A549 (cell line): ENCODE results near the gene TRAPPC14. TPM values are rescaled to one million over a fixed set of nuclear protein-coding genes. Genes with fewer than 3 reads are reported as not detected.
A peak's percentile ranks its signal among the peaks of the same experiment; 100 is the strongest.

Experiments used
- ATAC-seq, 2 experiments: fragments of 200-7000 bp in 1 of 2; fragments of >200 bp in 1 of 2; cut with Nextera tagmentation in 1 of 2; cut with Tn5 transposase in 1 of 2; 3 replicates each; pipeline versions ENCODE4 v1.8.0 to v1.9.1; 2018 to 2020; ENCODE audit warnings: mild to moderate bottlenecking in 1 of 2, moderate library complexity in 1 of 2
- CTCF ChIA-PET: fragments of 300-600 bp; sonication (Branson Sonifier 250); formaldehyde crosslinking; extraction: SDS; loops from one replicate; lab custom pipeline; 2021; ENCODE audit warnings: antibody characterized with exemption, inconsistent platforms; lab: Yijun Ruan, JAX
- POLR2A ChIA-PET: fragments of 350-600 bp; formaldehyde crosslinking; extraction: SDS; loops from one replicate; lab custom pipeline; 2021; ENCODE audit warnings: antibody characterized with exemption, inconsistent platforms; lab: Yijun Ruan, JAX
- DNase-seq, 2 experiments: peaks; one replicate each; pipeline versions ENCODE4 v3.0.0 to v3.0.0-alpha.2; 2011 to 2016; ENCODE audit warnings: low read depth in 1 of 2, low spot score in 1 of 2
- FAIRE-seq: peaks from 2 replicates; lab custom pipeline; 2011; peaks lifted over from hg19 to GRCh38; lab: Jason Lieb, UNC
- H3K27ac ChIP-seq, 2 experiments: fragments of >200 bp; sonication (Bioruptor Twin); formaldehyde crosslinking; 3 replicates each; pipeline ENCODE4 v1.5.1; 2016 to 2017
- H3K4me1 ChIP-seq: fragments of >200 bp; sonication (Bioruptor Twin); formaldehyde crosslinking; 3 replicates; pipeline ENCODE4 v1.6.1; 2016
- H3K4me2 ChIP-seq: fragments of >200 bp; sonication (Bioruptor Twin); formaldehyde crosslinking; 3 replicates; pipeline ENCODE4 v1.6.1; 2016
- H3K4me3 ChIP-seq: fragments of >200 bp; sonication (Bioruptor Twin); formaldehyde crosslinking; 3 replicates; pipeline ENCODE4 v1.5.1; 2016
- H3K9me3 ChIP-seq: fragments of >200 bp; sonication (Bioruptor Twin); formaldehyde crosslinking; 3 replicates; pipeline ENCODE4 v1.6.1; 2016
- BHLHE40 ChIP-seq: IDR thresholded peaks from 2 replicates; pipeline ENCODE4 v1.6.1; 2012; ENCODE audit warnings: low read depth, low read length, inconsistent platforms
- CHD2 ChIP-seq: fragments of 150-350 bp; IDR thresholded peaks from 2 replicates; pipeline ENCODE4 v1.6.1; 2014; ENCODE audit warnings: low read length; ENCODE audit not compliant: partially characterized antibody
- FOXS1 ChIP-seq: fragments of 250-450 bp; sonication (Bioruptor Pico); IDR thresholded peaks from 2 replicates; pipeline ENCODE4 v1.5.0; 2020; ENCODE audit warnings: mild to moderate bottlenecking, moderate library complexity
- GATA3 ChIP-seq: IDR thresholded peaks from 2 replicates; pipeline ENCODE4 v1.6.1; 2012; ENCODE audit warnings: borderline replicate concordance
- HEYL ChIP-seq: fragments of 250-450 bp; sonication (Bioruptor Pico); IDR thresholded peaks from 2 replicates; pipeline ENCODE4 v1.8.0; 2021; ENCODE audit warnings: mild to moderate bottlenecking, moderate library complexity
- JUN ChIP-seq, 2 experiments: fragments of >200 bp; sonication (Bioruptor Twin); formaldehyde crosslinking; IDR thresholded peaks; 2 replicates in 1 of 2; 3 replicates in 1 of 2; pipeline ENCODE4 v1.6.1; 2016 to 2017
- JUNB ChIP-seq: fragments of >200 bp; sonication (Bioruptor Twin); formaldehyde crosslinking; IDR thresholded peaks from 2 replicates; pipeline ENCODE4 v1.6.1; 2016
- KDM5A ChIP-seq: fragments of 200-600 bp; sonication (generic); IDR thresholded peaks from 2 replicates; pipeline ENCODE4 v1.6.1; 2016; ENCODE audit warnings: antibody characterized with exemption, mild to moderate bottlenecking
- MAFK ChIP-seq: fragments of 450-650 bp; IDR thresholded peaks from 2 replicates; pipeline ENCODE4 v1.6.1; 2014; ENCODE audit not compliant: partially characterized antibody
- MAZ ChIP-seq: fragments of 150-350 bp; IDR thresholded peaks from 2 replicates; pipeline ENCODE4 v1.6.1; 2014; ENCODE audit warnings: antibody characterized with exemption, low read depth, low read length, borderline replicate concordance
- MYC ChIP-seq: IDR thresholded peaks from 2 replicates; pipeline ENCODE4 v1.6.1; 2012; ENCODE audit warnings: mild to moderate bottlenecking, inconsistent platforms, low read length, improper control_type of control experiment, borderline replicate concordance
- NPAS2 ChIP-seq: fragments of 250-450 bp; sonication (Bioruptor Pico); IDR thresholded peaks from 2 replicates; pipeline ENCODE4 v1.8.0; 2022; ENCODE audit warnings: mild to moderate bottlenecking, moderate library complexity, borderline replicate concordance
- PHF8 ChIP-seq: fragments of 200-600 bp; sonication (generic); IDR thresholded peaks from 2 replicates; pipeline ENCODE4 v1.6.1; 2016; ENCODE audit warnings: low read depth, mild to moderate bottlenecking, antibody characterized with exemption, moderate library complexity, borderline replicate concordance
- POLR2AphosphoS2 ChIP-seq: conservative IDR thresholded peaks from 2 replicates; pipeline ENCODE4 v1.6.1; 2012; ENCODE audit warnings: low read length, improper control_type of control experiment, inconsistent platforms
- RNF2 ChIP-seq: fragments of 200-600 bp; sonication (generic); IDR thresholded peaks from 2 replicates; pipeline ENCODE4 v1.6.1; 2016; ENCODE audit warnings: low read depth, mild to moderate bottlenecking, antibody characterized with exemption, moderate library complexity, borderline replicate concordance
- TFCP2L1 ChIP-seq: fragments of 250-450 bp; sonication (Bioruptor Pico); IDR thresholded peaks from 2 replicates; pipeline ENCODE4 v1.5.0; 2021; ENCODE audit warnings: mild to moderate bottlenecking
- TP53 ChIP-seq: fragments of 250-450 bp; sonication (Bioruptor Pico); IDR thresholded peaks from 2 replicates; pipeline ENCODE4 v1.5.0; 2021; ENCODE audit warnings: mild to moderate bottlenecking, moderate library complexity
- ZC3H11A ChIP-seq: fragments of 450-650 bp; IDR thresholded peaks from 2 replicates; pipeline ENCODE4 v1.6.1; 2014; ENCODE audit warnings: antibody characterized with exemption, mild to moderate bottlenecking
- ZSCAN20 ChIP-seq: fragments of 250-450 bp; sonication (Bioruptor Pico); IDR thresholded peaks from 2 replicates; pipeline ENCODE4 v1.8.0; 2022; ENCODE audit warnings: mild to moderate bottlenecking, moderate library complexity
- WGBS: methylation state at CpG from one replicate; pipeline ENCODE4 v1.1.6; 2017; ENCODE audit errors: missing lambda C conversion rate; 5-methylcytosine and 5-hydroxymethylcytosine counted together
- polyA plus RNA-seq, 4 experiments: library from polyadenylated mRNA; depleted of rRNA in 3 of 4; stranded (reverse); fragments of >200 nt; fragmentation: RNase III in 1 of 4; extraction: RNeasy Plus Mini Kit Qiagen cat#74134 plus additional on column Dnase treatment in 1 of 4; gene quantifications; 2 replicates in 3 of 4; 3 replicates in 1 of 4; pipeline ENCODE4 v1.2.3, GENCODE V29; 2011 to 2017
- TF ChIP-seq, protein P1 (sequence below): fragments of 200-600 bp; sonication (generic); IDR thresholded peaks from 2 replicates; pipeline ENCODE4 v1.6.1; 2016; ENCODE audit warnings: antibody characterized with exemption, mild to moderate bottlenecking, moderate library complexity
- TF ChIP-seq, protein P2 (sequence below): fragments of >200 bp; sonication (Bioruptor Twin); formaldehyde crosslinking; IDR thresholded peaks from 3 replicates; pipeline ENCODE4 v1.6.1; 2016
- TF ChIP-seq, protein P3 (sequence below): IDR thresholded peaks from 2 replicates; pipeline ENCODE4 v1.6.1; 2012; ENCODE audit warnings: low read depth, borderline replicate concordance
- TF ChIP-seq, protein P4 (sequence below): fragments of 250-450 bp; sonication (Bioruptor Pico); IDR thresholded peaks from 2 replicates; pipeline ENCODE4 v1.5.0; 2020; ENCODE audit warnings: low read depth, mild to moderate bottlenecking, moderate library complexity
- TF ChIP-seq, protein P5 (sequence below): fragments of >200 bp; sonication (Bioruptor Twin); formaldehyde crosslinking; IDR thresholded peaks from 2 replicates; pipeline ENCODE4 v1.6.1; 2016

The TRAPPC14 gene
- polyA plus RNA-seq, 2 of the 4 experiments (the other 2 are of a cell fraction): 3.4 to 14.1 TPM

DNA sequence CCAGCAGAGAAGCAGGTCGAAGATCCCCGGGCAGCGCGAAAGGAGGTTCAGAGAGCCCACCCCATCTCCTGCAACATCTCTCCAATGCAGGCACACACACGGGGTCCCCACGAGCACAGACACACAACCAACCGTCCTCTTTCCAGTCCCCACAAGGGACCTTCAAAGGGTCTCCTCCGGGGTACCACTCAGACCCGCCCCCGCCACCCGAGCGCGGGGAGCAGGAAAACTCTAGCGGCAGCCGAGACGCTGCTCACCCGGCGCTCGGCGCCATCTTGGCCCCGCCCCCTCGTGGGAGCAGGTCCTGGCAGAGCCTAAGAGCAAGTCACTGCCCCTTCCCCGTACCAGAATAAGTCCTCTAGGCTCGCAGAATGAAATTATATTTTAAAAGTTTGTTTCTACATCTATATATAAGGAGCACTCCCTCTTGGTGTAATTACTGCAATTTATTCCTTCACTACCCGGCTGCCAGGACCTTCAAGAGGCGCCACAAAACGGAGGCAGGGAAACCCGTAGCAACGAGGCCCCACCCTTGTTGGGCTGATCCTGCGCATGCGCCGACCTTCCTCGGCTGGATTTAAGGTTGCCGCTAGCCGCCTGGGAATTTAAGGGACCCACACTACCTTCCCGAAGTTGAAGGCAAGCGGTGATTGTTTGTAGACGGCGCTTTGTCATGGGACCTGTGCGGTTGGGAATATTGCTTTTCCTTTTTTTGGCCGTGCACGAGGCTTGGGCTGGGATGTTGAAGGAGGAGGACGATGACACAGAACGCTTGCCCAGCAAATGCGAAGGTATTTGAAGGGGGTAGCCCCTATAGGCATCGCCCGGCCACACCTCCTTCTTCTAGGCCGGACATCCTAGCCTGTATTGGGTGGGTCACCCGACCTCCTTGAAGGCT lies 39.2 kb downstream of the TRAPPC14 start, which contains the start of the genes CNPY4 and TAF6 (continued):
- TF ChIP-seq, protein P1, sequence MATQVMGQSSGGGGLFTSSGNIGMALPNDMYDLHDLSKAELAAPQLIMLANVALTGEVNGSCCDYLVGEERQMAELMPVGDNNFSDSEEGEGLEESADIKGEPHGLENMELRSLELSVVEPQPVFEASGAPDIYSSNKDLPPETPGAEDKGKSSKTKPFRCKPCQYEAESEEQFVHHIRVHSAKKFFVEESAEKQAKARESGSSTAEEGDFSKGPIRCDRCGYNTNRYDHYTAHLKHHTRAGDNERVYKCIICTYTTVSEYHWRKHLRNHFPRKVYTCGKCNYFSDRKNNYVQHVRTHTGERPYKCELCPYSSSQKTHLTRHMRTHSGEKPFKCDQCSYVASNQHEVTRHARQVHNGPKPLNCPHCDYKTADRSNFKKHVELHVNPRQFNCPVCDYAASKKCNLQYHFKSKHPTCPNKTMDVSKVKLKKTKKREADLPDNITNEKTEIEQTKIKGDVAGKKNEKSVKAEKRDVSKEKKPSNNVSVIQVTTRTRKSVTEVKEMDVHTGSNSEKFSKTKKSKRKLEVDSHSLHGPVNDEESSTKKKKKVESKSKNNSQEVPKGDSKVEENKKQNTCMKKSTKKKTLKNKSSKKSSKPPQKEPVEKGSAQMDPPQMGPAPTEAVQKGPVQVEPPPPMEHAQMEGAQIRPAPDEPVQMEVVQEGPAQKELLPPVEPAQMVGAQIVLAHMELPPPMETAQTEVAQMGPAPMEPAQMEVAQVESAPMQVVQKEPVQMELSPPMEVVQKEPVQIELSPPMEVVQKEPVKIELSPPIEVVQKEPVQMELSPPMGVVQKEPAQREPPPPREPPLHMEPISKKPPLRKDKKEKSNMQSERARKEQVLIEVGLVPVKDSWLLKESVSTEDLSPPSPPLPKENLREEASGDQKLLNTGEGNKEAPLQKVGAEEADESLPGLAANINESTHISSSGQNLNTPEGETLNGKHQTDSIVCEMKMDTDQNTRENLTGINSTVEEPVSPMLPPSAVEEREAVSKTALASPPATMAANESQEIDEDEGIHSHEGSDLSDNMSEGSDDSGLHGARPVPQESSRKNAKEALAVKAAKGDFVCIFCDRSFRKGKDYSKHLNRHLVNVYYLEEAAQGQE: no peak
- no peak for TF ChIP-seq BHLHE40
- TF ChIP-seq, protein P2, sequence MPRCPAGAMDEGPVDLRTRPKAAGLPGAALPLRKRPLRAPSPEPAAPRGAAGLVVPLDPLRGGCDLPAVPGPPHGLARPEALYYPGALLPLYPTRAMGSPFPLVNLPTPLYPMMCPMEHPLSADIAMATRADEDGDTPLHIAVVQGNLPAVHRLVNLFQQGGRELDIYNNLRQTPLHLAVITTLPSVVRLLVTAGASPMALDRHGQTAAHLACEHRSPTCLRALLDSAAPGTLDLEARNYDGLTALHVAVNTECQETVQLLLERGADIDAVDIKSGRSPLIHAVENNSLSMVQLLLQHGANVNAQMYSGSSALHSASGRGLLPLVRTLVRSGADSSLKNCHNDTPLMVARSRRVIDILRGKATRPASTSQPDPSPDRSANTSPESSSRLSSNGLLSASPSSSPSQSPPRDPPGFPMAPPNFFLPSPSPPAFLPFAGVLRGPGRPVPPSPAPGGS: peak; percentile 86; the same call in 2 of the 3 replicates

DNA sequence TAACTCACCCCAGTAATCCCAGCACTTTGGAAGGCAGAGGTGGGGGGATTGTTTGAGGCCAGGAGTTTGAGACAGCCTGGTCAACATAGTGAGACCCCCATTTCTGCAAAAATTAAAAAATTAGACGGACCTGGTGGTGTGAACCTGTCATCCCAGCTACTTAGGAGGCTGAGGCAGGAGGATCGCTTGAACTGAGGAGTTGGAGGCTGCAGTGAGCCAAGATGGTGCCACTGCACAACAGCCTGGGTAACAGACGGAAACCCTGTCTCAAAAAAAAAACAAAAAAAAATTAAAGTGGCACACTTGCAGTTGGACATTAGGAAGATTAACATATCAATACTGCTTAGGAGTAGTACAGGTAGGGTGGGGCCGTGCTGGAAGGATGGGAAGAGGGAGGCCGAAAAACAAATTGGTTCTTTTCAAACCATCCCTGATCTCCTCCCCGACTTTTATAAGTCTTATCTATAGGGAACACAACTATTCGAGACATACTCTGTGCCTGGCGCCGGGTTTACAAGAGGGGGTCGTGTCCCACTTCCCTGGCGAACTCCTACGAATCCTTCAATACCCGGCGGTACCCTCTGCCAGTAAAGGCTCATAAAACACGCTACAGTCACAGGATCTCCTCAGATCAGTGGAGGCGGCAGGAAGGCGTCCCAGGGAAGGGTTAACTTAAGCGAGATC lies 40.0 kb downstream of the TRAPPC14 start:
- WGBS: 16% methylated on average over 18 of the region's 18 CpGs
- Histone ChIP-seq H3K27ac (peak overlapping the region; percentile 86 to 90), H3K4me3 (peak overlapping the region; percentile 81), H3K4me1 (peaks cover 13% of the 10 kb centered on the region), H3K4me2 (peak overlapping the region; percentile 92), H3K9me3 (no peaks in the 10 kb centered on the region)
- no peak for FAIRE-seq
- ChIA-PET CTCF (no interaction called here), POLR2A (interaction anchor here (0.7 kb wide), 1 partner anchor 199 kb away, joined by 3 read pairs; the partner anchor contains the start of gene TRIM4)
- peak; percentile 17 to 49 for DNase-seq
- ATAC-seq: peak in 1 of 2 experiments; percentile 3; a peak in 3 of 6 replicates
- TF ChIP-seq HEYL (CRISPR knock-in tag) (no peak), JUNB (no peak), ZSCAN20 (CRISPR knock-in tag) (no peak), JUN (IDR thresholded peaks at IDR 0.05) (no peak), MAZ (no peak)
- TF ChIP-seq, protein P2: no peak

DNA sequence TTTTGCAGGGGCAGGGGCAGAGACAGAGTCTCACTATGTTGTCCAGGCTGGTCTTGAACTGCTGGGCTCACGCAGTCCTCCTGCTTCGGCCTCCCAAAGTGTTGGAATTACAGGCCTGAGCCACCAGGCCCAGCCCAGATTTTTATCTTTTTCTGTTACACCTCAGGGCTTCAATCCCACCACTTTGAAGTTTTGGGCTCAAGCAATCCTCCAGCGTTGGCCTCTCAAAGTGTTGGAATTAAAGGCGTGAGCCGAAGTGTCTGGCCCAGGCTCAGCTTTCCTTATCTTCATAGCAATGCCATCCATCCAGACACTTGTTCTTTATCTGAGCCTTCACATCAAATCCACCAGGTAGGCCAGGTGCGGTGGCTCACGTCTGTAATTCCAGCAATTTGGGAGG lies 43.5 kb downstream of the TRAPPC14 start:
- TF ChIP-seq PHF8: no peak
- no peak for TF ChIP-seq ZSCAN20 (CRISPR knock-in tag)
- TF ChIP-seq KDM5A: no peak
- TF ChIP-seq NPAS2 (CRISPR knock-in tag): no peak
- no peak for TF ChIP-seq ZC3H11A
- no peak for TF ChIP-seq FOXS1
- TF ChIP-seq, protein P3, sequence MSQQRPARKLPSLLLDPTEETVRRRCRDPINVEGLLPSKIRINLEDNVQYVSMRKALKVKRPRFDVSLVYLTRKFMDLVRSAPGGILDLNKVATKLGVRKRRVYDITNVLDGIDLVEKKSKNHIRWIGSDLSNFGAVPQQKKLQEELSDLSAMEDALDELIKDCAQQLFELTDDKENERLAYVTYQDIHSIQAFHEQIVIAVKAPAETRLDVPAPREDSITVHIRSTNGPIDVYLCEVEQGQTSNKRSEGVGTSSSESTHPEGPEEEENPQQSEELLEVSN: no peak
- no peak for TF ChIP-seq MYC
- TF ChIP-seq, protein P4, sequence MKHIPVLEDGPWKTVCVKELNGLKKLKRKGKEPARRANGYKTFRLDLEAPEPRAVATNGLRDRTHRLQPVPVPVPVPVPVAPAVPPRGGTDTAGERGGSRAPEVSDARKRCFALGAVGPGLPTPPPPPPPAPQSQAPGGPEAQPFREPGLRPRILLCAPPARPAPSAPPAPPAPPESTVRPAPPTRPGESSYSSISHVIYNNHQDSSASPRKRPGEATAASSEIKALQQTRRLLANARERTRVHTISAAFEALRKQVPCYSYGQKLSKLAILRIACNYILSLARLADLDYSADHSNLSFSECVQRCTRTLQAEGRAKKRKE (CRISPR knock-in tag): no peak
- TF ChIP-seq, protein P5, sequence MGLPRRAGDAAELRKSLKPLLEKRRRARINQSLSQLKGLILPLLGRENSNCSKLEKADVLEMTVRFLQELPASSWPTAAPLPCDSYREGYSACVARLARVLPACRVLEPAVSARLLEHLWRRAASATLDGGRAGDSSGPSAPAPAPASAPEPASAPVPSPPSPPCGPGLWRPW: no peak
- TF ChIP-seq TFCP2L1 (CRISPR knock-in tag): no peak
- no peak for TF ChIP-seq CHD2
- TF ChIP-seq MAFK: no peak
- no peak for TF ChIP-seq RNF2
- TF ChIP-seq GATA3: no peak
- TF ChIP-seq TP53 (CRISPR knock-in tag): no peak
- TF ChIP-seq POLR2AphosphoS2: no peak
- H3K9me3 ChIP-seq: no peaks in the 10 kb centered on the region
- no peak overlapping the region for H3K27ac ChIP-seq
- FAIRE-seq (no peak), DNase-seq (no peak), ATAC-seq (no peak)
- ChIA-PET CTCF (interaction anchor here (0.8 to 2.1 kb wide), 4 partner anchors 10 to 123 kb away, joined by 3 to 9 read pairs (median 4); no protein-coding TSS in a partner anchor), POLR2A (interaction anchor here (0.5 to 1.5 kb wide), 2 partner anchors 14 to 39 kb away, joined by 3 to 5 read pairs; partner anchors contain the start of genes AP4M1 and MCM7)
- WGBS: 91% methylated on average over 7 of the region's 7 CpGs
- peaks cover 6% of the 10 kb centered on the region; the same call in 2 of the 3 replicates for H3K4me1 ChIP-seq
- H3K4me2 ChIP-seq: no peak overlapping the region
- H3K4me3 ChIP-seq: no peak overlapping the region
